GM18873 (cell line): Measurements from ENCODE around the gene USP3.

ENCODE experiments used
- ATAC-seq: cut with Tn5 transposase; IDR thresholded peaks from one replicate; pipeline ENCODE4 v1.9.1; 2021; ENCODE audit warnings: mild to moderate bottlenecking, moderate library complexity, moderate number of reproducible peaks; ENCODE audit not compliant: unreplicated experiment, low FRiP score

USP3 gene

DNA sequence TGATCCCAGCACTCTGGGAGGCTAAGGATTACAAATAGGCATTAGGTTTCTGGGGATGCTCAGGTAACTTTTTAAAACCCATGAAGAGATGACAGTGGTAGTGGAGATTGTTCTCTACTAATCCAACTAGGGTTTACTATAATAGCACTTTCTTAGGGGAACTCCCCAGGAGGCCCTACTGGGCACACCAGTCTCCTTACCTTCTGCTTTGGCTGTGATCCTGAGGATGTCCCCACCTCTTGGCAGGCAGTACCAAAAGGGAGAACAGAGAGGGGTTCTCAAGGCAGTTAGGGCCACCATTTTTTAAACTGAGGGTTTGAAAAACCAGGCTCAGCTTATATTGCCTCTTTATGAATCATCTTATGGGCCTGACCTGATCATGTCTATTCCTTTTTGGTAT, 77.8 kb downstream of the USP3 start:
- no peak for ATAC-seq

DNA sequence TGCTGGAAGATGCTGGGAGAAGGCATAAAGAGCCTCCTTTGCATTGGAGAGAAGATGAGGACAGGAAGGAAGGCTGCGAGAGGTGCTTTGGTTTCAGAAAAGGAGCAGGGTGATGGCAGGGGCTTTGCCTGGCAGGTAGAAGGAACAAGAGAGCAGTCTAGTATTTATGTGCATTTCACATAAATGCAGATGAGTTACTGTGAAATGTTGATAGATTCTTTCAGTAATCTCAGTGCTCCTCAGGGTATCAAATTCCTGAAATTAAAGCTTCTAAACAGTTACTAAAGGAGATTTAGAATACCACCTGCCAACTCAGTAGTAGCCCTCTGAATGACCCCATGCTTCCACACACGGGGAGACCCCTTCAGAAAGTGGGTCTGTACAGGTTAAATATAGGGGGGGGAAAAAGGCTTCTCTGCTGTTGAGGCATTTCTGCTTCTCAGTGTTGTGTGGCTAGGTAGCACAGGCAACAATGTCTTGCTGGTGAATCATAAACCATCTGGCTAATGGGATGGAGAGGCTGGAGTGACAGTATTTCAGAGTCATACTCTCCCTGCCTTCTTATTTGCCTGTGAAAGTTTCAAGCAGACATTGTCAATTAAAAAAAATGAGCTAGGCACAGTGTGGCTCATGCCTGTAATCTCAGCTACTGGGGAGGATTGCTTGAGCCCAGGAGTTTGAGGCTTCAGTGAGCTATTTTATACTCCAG, 78.5 kb downstream of the USP3 start:
- ATAC-seq: no peak

DNA sequence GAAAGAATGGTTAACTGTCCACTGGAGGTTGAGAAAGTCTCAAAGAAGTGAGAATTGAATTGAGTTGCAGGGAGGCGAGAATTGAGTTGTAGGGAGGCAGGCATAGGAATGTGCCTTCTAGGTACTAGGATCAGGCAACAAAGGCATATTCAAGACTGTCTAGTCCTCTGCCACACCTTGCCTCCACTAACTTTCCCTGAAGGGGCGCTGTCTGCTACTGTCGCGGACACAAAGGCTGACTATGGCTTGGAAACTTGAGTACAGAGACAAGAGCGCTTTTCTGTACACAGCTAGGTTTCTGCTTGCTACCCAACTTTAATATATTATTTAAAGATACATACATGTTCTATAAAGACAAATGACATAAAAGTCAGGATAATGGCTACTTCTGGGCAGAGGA, 82.4 kb downstream of the USP3 start:
- ATAC-seq: no peak

DNA sequence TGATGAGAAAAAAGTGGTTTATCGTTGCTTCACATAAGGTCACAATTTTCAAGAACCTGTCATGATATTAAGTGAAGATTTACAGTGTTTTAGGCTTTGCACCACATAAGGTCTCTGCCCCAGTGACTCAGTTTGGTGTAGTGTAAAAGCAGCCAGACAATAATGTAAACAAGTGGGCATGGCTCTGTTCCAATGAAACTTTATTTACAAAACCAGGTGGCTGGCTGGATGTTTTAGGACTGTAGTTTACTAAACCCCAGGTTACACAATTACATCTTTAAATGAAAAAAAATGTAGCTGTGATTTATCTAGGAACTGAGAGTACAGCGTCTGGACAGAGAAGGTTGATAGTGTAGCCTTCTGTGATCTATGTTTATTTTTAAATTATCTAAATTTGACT, 83.1 kb downstream of the USP3 start:
- ATAC-seq: no peak

DNA sequence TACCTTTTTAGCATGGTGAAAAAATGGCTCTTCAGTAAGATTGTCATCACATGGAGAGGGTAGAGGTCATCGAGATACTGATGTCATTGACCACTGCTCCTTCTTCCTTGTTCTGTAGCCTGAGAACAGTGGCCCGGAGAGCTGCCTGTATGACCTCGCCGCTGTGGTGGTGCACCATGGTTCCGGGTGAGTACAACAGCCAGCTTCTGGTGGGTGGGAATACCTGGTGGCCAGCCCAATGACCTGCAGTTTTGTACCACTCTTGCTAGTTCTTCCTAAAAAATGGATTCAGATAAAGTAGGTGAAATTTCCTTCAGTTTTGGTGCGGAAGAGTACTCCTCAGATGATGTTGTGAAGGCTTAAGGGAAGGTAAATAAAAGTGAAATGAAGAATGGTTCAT, 84.4 kb downstream of the USP3 start:
- no peak for ATAC-seq

DNA sequence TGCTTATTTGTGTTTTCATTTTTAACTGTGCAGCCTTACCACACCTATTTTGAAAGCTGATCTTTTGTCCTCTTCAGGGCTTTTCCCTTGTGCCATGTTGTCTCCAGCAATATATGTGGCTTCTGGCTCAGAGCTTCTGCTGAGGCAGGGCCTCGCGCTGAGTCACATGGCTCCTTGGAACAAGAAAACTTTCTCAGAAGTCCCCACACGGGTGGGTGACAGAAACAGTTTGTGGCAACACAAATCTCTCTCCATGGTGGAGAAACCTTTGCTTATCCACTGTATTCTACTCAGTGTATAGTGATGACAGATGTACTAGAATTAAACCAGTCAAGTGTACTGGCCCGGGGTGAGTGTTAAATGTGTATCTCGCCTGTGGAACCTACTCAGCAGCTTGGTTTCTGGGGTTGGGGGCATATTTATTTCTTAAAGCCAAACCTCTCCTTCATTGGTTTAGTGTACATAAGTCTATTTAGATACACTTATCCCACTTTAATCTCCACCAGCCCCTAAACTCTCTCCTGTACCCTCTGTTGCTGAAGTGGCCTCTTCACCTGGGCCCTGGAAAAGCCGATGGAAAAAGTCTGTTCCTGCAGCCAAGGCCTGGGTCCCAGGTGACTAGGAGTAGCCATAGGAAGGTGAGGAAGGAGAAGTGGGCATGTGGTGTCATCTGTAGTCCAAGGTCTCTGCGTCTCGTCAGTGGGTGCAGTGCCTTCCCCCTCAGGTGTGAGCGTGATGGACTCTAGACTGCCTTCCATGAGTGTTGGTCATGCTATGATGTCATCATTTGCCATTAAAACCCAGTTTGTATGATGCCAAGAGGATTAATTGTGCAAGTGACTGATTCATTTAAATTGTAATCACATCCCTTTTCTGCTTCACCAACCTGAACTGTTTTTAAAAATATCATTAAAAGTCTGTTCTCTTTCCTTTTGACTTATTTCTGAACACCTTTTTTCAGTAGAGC, 89.6 kb downstream of the USP3 start:
- ATAC-seq: no peak

DNA sequence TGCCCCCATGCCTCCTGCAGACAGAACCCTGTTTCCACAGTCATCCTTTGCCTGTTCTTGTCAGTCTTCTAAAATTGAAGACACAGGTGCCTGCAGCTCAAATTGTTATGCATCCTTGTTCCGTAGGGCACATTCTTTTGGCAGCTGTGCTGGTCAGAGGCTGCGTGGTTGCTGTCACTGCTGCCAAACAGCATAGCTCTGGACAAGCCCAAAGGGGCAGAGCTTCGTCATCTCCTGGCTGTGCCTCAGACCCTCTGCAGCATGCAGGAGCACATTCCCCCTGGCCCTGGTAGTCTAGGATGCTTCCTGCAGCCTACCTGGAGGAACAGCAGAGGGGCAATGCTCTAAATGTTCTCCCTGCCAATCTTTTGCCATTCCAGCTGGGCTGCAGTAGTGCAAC, 90.7 kb downstream of the USP3 start:
- ATAC-seq: no peak

DNA sequence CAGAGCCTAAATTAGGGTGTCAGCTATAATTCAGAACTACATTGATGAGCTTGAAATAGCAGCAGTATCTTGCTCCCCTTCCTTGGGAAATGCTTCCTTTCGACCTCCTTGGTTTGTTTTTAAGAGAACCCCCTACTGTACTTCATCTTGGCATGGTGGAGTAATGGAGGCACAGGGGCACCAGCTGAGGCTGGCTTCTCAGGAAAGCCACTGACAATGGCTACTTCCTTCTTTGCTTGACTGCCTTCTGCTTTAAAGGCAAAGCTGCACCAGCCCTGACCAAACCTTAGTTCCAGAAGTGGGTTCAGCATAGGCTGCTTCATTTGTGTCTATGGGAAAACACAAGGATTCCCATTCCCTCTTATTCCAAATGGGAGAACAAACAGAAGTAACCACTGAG, 91.3 kb downstream of the USP3 start:
- ATAC-seq: no peak

DNA sequence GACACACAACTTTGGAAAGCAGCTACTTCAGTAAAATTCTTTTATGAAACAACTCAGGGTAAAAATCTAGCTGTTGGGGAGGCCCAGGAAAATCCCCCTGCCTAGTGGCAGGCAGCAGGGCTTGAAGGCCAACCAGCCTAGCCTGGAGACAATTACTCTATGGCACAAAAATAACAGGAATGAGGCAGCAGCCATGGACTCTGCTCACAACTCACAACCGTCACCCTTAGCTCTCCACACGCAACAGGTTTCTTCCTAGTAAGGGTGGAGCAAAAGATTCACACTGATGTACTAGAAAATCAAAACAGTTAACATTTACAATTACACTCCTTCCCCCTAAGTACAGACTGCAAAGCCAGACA, 92.3 kb downstream of the USP3 start:
- ATAC-seq: no peak

DNA sequence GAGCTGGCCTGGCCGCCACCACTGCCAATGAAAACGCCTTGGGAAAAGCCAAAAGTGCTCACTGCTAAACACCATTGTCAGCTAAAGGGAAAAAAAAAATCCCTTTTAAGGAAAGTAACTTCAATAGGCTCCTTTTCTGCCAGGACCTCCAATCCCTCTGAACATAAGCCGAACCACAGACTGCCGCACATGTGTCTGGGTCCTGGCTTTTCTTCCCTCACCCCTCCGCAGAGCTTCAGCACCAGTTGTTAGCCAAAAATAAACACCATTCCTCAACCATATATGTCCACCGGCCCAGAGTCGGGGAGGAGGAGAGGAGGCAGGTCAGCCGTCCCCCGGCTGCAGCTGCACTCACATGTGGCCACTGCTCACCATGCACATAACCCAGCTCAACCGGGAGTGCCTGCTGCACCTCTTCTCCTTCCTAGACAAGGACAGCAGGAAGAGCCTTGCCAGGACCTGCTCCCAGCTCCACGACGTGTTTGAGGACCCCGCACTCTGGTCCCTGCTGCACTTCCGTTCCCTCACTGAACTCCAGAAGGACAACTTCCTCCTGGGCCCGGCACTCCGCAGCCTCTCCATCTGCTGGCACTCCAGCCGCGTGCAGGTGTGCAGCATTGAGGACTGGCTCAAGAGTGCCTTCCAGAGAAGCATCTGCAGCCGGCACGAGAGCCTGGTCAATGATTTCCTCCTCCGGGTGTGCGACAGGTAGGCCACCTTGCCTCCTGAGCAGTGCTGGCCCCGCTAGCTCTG, 92.8 kb downstream of the USP3 start, which contains the start of gene FBXL22:
Gene FBXL22, plus strand, starts transcription at position 350 of the 753 bp plus-strand sequence. Its CDS starts 6 bp downstream, at position 356.
- no peak for ATAC-seq

DNA sequence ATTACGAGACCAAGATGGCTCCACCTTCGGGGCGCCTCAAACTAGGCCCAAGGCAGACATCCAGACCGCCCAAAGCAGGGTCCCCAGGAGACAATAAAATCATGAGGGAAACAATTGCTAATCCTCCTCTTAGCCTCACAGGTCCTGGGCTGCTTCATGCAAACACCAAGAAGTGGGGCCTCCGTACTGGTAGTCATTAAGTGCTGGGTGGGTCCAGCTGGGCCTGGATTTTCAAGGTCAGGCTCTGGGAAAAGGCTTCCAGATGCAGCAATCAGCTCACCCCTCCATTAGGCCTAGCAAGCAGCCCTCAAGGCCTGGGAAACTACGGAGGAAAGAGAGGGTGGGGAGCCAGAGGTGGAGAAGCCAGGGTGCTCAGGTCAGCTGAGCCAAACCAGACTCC, 93.4 kb downstream of the USP3 start:
- no peak for ATAC-seq

DNA sequence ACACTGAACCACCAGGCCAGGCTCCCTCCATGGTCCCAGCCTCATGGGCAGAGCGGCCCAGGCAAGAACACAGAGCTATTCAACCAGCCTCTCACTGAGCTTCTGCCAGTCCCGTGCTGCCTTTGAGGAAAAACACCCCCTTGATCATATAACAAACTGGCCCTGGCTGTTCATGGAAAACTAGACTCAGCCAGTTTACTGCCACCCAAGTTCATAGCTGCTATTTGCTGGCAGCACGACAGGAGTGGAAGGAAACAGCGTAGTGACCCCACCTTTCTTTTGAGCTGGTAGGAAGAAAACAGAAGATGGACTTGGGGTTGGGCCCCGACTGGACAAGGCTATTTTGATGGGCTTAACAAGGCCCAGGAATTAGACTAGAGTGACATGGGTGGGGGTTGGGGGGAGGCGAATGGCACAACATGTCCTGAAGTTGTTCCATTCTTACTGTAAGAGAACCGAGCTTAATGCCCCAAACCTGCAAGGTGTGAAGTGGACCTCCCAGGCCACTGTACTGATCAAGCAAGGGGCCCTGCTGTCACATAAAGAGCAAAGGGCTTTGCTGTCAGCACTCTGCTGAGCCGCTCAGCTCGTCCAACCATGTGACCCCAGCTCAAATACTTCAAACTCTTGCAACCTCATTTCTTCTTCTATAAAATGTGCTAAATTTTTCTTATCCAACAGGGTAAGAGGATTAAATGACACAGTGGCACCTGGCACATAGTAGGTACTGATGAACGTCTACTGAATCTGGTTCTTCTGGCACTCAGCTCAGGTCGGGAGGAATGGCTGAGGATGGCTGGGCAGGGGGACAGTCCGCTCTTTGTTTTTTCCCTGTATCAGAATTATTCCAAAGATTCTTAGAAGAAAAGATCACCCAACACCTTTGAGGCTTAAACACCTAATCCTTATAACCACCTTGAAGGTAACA, 94.3 kb downstream of the USP3 start:
- ATAC-seq: no peak

DNA sequence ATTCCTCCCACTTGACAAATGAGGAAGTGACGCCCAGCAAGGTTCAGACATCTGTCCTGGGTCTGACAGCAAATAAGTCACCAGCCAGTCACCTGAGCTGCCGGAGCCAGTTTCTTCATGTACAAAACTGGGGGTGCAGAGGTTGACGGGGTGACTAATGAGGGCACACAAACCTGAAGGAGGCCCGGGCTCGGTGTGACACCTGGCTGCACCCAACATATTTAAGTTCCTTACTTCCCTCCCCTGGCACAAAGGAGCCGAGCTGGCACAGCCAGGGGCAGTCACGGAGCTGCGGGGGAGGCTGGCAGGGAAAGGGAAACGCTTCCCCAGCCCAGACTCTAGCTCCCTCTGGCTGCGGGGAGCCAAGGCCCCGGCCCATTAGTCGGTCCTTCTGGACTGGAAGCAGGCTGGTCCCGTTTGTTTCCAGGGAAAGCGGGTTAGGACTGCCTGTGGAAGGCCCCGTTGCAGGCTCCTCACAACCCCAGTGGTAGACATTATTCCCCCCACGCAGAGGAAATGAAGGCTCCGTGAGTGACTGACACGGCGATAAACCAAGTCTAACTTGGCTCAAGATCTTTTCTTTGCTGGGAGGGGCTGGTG, 95.1 kb downstream of the USP3 start:
- ATAC-seq: no peak

DNA sequence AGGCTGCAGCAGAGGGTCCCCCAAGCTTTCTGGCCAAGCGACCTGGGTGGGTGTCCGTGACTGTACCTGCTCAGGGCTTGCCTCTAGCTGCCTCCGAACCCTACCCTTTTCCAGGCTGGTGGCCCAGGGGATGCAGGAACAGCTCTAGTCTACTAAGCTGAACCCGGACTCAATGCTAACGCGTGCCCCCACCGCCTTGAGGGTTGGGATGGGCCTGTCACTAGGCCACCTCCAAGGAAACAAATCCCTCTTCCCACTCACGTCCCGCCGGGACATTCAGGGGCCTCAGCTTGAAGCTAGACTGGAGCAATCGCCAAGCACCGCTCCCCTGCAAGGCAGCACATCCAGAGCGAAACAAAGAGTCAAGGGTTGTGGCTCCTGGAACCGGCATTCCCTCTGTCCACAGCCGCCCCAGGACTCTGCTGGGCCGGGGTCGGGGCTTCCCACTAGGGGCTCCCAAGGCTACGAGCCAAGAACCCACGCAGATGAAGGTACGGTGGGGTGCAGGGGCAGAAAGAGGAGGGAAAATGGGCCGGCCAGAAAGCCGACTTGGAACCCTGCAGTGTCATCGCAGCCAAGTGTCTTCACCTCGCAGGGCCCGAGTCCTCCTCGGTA, 95.7 kb downstream of the USP3 start:
- ATAC-seq: peak; percentile 7

DNA sequence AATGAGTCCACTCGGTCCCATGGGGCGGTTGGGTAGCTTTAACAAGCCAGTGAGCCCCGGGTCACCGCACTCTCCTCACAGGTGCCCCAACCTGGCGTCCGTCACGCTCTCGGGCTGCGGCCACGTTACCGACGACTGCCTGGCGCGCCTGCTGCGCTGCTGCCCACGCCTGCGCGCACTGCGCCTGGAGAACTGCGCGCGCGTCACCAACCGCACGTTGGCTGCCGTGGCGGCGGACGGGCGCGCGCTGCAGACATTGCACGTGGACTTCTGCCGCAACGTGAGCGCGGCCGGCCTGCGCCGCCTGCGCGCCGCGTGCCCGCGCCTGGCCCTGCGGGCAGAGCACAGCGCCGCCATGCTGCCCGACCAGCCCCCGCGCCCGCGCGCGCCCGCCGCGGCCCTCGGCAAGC, 96.2 kb downstream of the USP3 start:
- peak; percentile 57 for ATAC-seq

DNA sequence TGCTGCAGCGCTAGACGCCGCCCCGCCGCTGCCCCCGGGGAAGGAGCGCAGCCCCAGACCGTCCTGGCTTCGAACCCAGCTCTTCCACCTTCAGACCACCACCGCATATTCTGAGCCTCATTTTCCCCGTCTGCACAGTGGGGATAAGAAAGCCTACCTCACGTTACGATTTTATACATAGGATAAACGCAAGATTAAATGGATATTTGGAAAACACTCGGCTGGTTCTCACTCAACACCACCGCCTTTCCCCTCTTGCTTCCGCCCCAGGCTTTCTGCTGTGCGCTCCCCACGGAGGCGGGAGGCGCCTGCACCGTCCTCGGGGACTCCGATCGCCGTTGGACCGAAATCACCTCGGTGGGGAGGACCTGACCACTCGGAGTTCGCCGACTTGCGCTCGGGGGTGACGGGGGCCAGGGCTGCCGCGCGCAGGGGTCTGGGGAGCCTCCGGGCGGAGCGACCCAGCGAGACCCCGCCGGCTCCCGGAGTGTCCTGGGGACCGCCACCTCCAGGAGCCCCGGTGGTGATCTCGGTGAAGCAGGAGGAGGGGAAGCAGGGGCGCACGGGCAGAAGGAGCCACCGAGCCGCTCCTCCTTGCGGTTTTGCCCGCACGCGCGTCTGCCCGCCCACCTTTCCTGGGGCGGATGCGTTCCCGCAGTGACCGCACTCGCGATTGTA, 96.8 kb downstream of the USP3 start:
- peak; percentile 6 for ATAC-seq

DNA sequence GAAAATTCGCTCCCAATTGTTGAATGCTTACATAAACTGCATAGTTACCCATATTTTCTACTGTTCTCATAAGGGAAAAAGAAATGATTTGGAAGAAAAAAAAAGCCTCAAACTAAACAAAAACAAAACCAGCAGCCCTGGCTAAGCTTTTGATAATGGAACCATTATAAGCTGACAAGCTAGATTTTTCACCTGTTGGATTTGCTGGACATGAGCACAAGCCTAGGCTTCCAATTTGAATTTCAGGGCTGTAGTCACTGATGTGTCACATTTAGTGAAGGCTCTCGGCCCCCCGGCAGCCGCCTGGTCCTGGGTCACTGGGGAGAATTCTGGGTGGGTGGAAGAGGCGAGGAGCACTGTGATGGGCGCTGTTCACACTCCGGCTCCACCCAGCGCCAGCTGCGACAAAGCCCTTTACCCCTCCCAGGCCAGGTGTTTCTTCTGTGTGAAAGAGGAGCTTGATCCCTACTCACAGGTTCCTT, 97.4 kb downstream of the USP3 start:
- ATAC-seq: no peak

DNA sequence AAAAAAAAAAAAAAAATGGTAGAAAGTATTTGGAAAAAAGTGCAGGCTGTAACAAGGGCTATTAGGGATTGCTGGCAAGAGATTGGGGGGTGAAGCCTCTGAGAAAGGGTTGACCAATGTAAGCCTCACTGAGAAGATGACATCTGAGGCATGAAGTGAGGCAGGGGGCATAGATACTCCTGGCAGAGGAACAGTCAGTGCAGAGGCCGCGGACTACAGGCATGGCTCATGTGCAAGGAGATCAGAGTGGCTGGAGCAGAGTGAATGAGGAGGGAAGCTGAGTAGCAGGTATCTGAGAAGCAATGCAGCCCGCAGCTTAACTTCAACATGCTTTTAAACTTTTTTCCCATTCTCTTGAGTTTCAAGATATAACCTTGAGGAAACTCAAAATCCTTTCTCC, 98.2 kb downstream of the USP3 start:
- no peak for ATAC-seq
